Hematopoietic multipotent progenitor cell treated with erythropoietin and hydrocortisone succinate and interleukin-3 and kit ligand, for 15 days (in vitro differentiated cells): ENCODE measurements around the gene CLMN.

ENCODE experiments used
- DNase-seq: peaks from one replicate; pipeline ENCODE4 v3.0.0-alpha.2; 2015; ENCODE audit warnings: low spot score

Gene CLMN

DNA sequence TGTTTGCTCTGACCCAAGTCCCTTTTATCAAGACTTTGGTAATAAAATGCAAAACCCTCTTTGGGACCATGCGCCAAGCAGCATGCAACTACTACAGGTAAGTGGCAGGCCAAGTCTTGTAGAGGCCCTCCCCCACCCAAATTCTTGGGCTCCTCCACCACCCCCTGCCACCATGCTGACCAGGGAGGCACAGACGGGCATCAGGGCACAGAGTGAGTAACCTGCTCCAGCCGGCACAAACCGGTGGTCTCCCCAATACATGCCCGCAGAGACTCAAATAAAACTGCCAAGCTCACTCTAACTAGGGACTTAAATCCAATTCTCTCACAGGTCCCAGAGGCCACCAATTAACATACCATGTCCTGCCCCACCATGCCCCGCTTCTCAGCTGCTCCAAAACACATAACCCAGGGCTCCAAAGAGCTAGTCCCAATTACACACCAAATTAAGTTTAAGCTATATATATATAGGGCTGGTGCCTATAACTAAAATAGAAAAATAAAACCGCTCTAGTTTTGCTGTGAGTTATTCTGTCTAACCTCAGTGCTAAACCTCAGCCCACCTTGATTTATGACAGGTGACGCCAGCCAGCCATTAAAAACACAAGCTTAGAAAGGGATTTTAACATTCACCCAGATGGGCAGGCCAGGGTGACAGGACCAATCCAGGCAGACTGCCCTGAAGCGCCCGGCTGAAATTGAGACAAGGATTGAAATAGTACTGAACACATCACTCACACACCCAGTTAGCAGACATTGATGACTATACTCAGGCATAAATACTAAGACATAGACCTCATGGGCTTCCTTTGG lies 81.0 kb downstream of the CLMN start:
- DNase-seq, result no peak

DNA sequence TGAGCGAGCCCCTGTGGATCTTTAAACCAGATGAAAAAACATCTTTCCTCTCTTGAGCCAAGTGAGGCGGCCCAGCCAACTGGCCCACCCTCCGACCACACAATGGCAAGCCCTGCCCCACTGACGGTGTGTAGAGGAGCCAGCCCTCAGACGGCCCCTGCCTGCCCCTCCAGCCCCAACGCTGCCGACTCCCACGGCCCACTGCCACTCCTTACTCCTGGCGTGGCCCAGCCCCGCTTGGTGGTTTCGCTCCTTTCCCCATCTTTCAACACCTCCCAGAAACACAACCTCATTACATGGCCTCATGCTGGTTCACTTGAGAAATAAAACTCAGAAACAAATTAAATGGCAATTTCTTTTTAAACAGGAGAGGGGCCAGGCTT lies 81.8 kb downstream of the CLMN start:
- DNase-seq, result no peak

DNA sequence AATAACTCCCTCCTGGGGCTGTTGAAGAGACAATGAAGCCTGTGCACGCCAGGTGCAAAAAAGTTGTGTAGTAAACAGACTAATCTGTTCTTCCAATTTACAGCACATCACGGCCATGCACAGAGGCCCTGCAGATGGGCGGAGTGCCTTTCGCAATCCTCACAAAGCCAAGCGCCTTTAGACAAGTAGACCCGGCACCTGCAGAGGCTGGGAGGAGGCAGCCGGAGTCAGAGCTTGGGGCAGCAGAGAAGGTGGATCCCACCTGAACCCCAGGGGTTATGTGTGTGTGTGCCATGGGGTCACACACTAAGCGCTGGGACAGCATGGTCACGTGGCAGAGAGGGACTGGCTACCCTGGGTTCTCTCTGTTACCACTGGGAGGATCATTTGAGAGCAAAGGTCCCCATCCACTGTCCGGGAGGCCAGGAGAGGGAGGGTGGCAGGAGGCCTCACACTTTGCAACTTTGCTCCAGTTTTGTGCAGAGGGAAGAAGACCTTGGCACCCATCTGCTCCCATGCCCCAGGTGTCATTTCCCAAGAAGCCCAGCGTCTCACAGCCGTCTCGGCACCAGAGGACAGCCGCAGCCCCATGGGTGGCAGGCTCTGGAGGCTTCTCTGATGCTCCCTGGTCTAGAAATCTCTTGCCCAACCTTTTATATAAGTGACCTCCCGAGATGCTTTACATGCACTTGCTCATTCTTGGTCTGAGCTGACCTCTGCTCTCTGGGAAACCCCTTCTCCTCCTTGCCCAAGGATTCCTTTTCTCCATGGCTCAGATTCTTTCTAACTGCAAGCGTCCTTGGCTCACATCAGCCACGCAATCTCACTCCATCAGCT lies 82.4 kb downstream of the CLMN start:
- DNase-seq, result no peak

DNA sequence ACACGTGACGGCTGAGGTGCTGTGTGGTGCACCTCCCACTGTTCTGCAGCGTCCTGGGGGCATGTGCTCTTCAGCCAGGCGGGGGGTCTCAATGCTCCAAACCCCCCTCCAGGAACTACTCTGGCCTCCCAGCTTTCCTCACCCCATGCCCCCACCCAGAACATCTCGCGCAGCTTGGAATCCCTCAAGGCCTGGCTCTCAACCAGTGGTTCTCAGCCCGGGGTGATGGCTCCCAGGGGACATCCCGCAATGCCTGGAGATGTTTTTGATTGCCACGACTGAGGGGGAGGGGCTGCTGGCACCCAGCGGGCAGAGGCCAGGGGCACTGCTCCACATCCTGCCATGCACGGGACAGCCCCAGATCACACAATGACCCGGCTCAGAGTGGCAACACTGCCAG lies 83.5 kb downstream of the CLMN start:
- DNase-seq, result no peak

DNA sequence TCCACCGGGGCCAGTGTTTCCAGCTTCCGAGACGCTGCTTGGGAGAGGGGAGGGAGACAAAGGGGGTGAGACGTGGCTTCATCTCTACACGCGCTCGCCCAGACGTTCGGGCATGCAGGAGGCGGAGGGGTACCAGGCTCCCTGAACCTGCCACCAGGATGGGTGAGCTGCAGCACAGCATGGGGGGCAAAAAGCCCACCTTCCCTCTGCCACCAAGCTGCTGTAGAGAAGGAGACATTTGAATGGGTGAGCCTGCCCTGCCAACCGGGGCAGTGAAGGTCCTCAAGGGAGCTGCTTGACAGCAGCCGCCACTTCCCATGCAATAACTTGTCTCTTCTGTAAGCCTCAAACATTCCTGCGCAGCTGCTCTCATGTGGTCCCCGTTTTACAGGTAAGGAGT lies 83.9 kb downstream of the CLMN start:
- no peak for DNase-seq

DNA sequence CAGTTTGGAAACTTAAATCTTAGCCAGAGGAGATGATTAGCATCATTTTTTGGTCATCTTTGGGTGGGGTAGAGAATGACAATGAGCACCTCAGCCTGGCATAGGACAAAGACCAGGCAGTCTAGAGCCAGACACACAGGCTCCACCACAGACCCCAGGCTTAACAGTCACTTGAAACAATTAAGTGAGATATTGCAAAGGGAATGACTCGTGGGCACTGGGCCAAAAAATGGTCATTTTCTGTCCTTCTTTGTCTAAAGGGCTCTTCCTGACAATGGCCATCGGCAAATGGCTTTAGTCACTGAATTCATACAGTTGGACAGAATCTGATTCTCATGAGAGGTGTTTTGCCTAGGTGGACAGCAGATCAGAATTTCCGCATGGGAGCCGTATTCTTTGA lies 84.4 kb downstream of the CLMN start:
- no peak for DNase-seq

DNA sequence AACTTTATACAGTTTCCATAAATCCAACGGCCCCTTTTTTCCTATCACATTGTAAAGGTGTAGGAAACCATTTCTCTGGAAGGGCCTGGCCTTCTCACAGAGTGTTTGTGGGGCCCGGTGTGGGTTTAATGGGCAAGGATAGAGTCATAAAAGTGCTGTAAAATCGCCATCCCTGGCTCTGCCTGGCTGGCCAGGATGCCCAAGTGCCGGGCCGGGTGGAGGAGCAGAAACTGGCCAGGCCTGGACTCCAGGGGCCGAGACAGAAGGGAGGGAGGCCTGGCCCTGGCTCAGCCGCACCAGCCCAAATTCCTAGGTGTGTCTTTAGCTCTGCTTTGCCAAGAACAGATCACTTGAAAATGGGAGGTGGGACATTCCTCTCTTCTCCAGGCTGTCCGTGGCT lies 85.3 kb downstream of the CLMN start:
- DNase-seq, result no peak

DNA sequence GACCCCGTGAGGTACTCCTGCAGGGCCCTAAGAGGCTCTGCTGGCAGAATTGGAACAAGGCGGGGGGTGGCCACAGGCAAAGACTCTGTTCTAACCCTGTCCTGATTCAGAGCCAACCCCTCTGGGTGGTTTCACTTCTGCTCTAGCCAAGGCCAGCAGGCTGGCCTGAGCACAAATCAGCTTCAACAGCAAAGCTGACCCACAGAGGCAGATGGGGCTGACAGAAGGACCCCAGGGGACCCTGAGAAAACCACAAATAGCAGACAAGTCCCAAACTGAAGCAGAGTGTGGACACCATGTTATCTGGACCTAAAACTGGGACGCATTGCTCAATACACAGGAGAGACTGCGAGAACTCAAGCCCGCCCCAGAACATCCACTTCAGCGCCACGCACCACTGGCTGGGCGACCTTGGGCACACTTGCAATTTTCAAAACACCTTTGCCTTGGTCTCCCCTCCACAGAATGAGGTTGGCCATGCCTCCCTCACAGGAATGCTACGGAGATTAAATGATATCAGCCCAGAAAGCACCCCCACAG lies 85.9 kb downstream of the CLMN start:
- DNase-seq, result no peak

DNA sequence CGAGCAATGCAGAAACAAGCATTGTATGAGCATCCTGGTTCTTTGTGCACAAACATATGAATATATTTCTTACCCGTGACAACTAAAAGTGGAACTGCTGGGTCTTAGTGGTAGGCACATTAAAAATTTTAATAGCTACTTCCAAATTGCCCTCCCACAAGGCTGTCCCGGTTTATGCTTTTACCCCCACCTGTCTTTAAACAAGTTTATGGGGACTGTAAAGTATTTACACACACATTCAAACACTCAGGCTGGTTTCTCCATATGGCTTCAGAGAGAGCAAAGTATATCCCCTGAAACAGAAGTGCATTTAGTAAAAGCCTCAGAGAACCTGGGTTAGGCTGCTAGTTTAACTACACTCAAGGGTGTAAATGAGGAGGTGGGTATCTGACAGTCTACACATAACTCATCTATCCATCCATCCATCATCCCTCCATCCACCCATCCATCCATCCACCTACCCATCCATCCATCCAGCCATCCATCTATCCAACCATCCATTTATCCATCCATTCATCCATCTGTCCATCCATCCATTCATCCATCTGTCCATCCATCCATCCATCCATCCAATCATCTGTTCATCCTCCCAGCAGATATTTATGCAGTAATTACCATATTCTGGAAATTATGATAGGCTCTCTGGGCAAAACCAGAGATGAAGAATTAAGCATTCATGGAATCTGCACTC lies 86.7 kb downstream of the CLMN start:
- no peak for DNase-seq

DNA sequence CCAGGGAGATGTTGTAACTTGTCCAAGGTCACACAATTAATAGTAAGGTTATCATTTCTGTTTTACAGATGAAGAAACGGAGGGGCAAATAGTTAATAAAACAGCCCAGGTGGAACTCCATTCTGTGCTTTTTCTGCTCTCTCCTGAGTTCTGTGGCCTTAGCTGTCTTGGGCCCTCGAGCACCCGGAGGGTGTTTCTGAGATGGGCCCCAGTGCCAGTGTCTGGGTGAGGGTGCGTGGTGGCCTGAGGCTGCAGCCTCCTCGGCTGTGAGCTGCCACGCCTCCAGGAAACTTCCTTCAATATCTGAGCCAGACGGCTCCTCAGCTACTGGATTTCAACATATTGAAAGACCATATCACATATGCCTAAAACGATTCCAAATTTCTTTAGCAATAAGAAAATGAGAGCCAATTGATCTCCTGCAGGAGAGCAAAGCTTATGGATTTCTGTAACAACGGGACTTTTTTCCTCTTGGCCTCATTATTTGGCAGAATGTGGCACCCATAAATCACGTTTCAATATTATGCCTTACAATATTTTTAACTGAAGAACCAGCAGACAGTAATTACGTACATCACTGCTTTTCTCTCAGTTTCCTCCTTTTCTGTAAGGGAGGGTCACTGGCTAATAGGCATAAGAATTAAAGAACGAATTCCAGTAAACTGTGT lies 87.6 kb downstream of the CLMN start:
- DNase-seq, result no peak

DNA sequence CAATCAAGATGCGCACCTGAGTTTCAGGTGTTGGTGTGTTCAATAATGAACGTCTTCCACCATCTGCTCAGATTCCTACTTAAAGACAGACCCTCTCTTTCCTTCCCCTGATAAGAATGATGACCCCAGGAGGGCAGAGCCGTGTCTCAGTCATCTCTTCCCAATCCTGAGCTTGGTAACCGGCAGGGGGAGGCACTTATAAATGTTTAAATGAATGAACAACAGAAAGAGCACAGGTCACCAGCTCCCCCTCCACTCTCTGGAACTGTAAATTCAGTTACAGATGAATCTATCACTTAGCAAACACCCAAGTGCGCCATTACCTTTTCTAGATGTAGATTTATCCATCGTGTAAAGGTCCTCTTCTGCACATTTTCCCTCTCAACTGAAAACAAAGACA lies 90.0 kb downstream of the CLMN start:
- DNase-seq, result no peak

DNA sequence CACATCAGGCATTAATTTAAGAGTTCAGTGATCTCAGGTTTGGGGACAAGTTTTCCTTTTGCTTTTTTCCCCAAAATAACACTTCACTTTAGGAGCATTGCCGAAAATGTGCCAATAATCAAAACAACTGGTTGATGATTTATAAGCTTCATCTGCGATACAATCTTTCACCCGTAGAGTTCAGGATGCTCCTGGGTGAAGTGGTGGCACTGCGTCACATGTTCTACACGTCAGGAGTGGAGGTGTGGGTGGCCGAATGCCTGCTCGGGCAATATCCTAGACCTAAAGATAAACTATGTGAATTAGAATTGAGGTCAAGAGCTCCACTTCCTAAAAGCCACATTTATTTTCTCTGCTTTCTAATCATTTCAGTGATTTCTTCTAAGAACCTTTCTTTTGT lies 91.5 kb downstream of the CLMN start:
- DNase-seq, result no peak

DNA sequence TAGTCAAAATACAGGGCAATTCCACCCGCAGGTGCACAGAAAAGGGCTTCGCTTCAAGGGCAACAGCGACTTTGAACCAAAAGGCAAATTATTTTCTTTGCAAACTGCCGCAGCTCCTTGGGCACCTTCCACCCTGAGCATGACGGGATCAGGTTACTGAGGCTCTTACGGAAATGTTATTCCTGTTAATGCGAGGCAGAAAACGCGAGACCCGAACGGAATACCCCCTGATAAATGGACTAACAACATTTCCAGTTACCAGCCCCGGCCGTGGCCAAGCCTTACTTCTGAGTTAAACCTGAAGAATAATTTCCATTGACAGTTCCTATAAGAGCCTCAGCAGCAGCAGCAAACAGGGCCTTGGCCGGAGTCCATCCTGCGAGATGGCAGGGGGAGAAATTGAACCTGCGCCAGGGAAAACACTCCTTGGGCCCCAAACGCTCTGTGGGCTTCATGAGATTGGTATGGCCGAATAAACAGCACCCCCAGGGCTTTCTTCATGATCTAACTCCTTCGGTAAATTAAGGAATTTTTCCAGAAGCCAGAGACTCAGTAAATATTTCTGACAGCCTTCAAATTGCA lies 92.3 kb downstream of the CLMN start:
- DNase-seq, result no peak

DNA sequence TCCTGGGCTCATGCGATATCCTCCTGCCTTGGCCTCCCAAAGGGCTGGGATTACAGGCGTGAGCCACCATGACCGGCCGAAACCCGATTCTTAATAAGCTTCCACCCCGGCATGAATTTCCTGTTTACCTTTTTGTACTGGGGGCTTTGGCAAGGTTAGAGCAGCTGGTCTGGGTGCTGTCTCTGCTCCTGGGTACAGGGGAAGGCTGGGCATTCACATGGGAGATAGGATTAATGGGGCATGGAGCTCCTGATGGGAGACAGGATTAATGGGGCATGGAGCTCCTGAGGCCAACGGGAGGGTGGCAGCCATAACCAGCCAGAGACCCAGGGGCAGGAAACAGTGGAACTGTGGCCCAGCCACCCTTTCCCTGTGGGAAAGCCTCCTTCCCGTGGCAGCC lies 92.9 kb downstream of the CLMN start:
- DNase-seq, result no peak

DNA sequence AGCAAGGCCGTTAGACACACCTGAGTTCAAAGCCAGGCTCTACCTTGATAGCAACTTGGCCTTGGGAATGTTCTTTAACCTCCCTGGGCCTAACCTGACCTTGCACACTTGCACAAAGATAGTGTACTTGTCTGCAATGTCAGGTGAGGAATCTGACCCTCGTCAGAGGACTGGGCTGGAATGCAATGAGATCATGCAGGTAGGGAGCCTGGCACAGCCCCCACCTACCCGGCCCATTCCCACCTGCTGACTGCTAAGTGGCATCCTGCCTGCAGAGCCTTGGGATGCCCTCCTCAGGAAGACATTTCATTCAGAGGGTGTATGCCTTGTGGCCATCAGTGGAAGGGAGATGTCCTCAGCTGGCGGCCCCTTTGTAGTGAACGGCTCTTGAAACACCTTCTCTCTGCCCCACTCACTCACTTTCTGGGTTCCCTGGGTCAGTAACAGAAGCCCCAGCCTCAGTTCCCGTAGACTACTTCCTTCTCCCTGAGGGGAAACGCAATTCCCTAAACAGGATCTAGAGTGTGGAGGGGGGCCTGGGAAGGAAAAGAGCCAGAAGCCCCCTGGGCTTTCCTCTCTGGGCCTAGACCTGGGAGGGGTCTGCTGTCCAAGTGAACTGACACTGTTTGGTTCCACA lies 94.3 kb downstream of the CLMN start:
- DNase-seq, result no peak

DNA sequence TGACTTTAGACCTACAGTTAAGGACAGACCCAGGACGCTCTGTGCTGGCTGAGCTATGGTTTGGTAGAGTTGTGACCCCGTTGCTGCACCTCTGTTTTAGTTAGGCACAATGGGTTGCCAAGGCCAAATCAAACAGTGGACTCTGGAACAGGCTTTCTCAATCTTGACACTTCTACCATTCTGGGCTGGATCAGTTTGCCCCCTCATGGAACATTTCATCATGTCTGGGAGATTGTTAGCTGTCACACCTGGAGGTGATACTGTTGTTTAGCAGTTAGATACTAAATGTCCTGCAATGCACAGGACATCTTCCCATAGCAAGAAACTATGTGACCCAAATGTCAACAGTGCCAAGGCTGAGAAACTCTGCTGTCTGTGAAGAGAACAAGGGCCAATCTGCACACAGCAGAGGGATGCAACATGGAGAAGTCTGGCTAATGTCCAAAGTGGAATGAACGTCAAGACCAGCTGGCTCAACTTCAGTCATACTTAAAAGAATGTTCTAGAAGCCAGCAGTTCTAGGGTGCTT lies 96.8 kb downstream of the CLMN start:
- DNase-seq, result no peak

DNA sequence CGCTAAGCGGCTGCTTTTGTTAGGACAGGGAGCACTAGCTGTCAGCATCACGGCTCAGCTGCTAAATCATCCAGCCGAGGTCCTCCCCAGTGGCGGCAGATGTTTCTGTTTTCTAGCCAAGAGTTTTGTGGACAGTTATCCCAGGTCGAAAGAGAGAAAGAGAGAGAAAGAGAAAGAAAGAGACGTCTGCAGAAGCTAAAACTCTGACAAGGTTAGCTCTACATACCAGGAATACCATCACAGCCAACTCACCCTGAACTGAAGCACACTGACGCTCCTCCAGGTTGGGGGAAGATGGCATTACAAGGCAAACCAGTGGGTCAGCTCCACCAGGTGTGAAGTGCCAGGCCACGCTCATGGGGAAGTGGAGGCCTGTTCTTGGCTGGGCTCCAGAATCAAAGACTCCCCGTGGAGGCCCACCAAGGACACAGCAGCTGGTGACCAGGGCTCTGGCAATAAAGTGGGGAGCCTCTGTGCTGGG lies 97.5 kb downstream of the CLMN start:
- DNase-seq, result no peak

DNA sequence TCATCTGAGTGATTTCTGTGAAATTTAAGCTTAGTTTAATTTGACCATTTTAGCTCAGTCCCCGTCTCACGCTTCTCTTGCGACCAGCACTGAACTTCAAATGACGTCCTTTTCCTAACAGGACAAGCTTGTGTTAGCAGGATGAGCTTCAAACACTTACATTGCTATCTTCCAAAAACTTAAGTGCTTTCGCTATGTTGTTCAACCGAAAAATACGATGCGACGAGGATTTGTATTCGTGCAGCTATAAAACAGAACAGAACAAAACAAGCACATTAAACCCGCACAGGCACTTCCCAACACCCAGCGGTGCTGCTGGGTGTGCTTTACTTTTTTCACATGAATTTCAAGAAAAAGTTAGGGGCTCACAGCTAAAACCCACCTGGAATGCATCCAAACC lies 98.2 kb downstream of the CLMN start:
- DNase-seq, result no peak

DNA sequence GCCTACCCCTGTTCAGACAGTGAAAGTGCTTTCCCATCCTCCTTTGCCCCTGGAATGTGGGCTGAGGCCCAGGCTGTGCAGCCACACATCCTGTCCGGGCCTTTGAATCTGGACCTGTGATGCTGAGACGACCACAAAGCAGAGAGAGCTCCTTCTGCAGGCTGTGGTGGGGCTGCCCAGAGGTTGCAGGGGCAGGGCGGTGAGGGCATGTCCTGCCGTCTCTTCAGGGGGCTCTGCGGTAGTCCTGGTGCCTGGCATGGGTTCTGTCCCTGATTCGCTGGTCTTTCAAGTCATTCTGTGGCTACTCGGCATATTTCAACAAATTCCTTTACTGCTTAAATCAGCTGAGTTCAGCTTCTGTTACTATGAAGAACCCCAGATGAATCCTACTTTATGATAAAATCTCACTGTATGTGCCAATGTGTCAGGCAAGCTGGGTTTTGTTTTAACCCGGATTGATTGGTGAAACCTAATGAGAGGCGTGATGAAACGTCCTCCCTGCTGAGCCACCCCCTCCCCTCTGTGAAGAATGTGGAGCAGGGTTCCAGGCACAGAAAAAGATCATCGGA lies 99.0 kb downstream of the CLMN start:
- no peak for DNase-seq

DNA sequence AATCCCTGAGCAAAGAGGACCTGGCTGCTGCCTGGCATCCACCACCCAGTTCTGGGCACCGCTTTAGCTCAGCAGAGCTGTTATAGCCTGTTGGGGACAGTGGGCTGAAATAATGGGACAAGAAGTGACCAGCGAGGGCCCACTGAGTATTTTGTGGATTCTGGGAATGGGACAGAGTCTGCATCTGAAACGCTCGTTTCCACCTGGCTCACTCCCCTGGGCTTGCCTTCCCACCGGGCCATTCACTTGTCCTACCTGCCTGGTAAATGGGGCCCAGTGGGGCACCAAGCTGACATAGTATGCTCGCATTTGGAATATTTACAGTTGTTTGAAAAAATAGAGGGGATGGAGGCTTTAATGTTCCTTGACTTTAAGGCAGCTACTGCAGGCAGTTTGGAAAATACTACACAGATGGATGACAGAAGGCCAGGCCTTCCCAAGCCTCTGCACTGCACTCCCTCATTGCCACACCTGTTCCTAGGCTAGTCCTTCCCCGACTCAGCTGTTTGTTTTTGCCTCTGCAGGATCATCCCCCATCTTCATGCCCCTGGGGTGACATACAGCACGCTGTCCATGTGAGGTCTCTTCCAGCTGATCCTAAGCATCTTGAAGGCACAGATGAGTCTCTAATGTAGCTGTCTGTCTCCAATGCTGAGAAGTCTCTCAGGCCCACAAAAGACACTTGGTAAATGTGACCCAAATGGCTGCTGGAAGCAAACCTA lies 101.1 kb downstream of the CLMN start:
- DNase-seq, result no peak
